ENCODE data around the gene CRTC1.

- TF ChIP-seq CTCF (IDR thresholded peaks at IDR 0.05 in 4 of 5, conservative IDR thresholded peaks at IDR 0.05 in 1 of 5) (no peak), POLR2A (IDR thresholded peaks at IDR 0.05) (no peak)
These were observed 94.0 kb downstream of the CRTC1 start for GRCh38 chr19:18777301-18778075.
